Activated CD4-positive, CD25-positive, alpha-beta regulatory T cell (primary cell): Measurements from ENCODE around the gene DPYD.

ENCODE experiments used
- DNase-seq, 4 experiments: peaks; one replicate each; lab custom pipeline; 2025; lab: John Stamatoyannopoulos, UW

The DPYD gene

DNA sequence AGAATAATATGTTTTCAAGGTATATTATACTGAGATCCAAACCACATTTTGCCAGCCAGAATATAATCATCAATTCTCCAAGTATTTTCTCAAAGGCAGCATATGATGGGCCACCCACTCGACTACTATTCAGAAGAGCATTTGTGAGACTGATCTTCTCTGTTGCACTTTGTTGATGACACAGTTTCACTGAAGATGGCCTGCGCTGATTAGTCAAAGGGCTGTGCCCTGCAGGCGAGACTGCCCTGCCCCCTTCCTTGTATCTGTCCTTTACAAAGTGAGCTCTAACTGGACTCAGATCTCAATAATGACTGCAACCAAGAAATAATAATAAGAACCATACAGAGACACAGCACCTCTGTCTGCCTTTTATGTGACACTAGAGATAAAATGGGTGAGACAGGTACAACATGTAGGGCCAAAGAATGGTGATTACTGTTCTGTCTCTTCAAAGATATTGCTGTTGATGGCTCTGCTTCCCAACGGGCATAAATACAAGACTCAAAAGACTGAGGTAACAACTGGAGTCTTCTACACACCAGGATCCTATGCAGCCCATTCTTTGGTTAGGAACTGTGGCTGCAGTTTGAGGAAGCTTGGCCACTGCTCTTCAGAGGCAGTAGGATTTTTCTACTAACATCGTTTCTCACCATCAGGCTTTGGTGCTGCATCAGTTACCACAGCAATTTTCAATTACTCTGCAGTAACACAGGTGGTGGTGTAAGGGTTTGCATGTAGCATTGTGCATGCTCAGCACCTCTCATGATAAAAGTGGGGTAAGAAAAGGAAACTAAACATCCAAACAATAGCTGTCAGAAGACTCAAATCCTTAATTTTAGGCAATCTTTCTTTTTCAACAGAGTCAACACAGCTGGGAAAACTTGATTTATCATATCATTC is 718.1 kb downstream of the DPYD start:
- no peak for DNase-seq

DNA sequence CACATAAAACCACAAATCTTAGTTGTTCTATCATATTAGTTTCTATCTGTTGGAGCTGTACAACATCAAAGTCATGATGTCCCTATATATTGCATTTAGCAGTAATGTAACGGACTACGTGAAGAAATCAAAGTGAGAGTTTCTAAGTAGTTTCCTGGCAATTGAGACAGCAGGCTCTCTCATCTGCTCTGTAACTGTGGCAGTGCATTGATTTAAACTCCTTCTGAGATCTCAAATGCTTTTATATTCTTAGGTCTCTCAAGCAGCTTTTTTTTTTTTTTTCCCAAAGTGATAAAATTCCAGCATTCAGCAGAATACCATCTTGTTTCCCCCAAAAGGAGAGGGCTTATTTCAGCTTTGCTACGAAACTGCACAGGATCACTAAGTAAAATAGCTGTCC is 719.2 kb downstream of the DPYD start:
- DNase-seq: no peak

DNA sequence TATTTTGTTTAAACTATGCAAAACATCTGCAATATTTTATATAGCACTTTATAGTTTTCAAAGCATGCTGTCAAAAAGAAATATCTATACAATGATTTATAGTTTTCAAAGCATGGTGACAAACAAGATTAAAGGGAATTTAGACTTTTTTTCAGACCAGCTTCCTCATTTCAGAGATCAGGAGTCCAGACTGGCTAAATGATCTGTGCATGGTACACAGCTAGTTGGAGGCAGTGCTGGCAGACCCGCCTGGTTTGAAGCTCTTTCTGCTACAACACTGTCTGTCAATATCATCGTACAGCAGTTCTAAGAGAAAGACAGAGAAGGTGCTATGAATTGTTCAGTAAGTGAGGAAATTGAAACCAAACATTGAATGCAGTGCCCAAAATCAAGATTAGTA is 720.2 kb downstream of the DPYD start:
- DNase-seq: no peak

DNA sequence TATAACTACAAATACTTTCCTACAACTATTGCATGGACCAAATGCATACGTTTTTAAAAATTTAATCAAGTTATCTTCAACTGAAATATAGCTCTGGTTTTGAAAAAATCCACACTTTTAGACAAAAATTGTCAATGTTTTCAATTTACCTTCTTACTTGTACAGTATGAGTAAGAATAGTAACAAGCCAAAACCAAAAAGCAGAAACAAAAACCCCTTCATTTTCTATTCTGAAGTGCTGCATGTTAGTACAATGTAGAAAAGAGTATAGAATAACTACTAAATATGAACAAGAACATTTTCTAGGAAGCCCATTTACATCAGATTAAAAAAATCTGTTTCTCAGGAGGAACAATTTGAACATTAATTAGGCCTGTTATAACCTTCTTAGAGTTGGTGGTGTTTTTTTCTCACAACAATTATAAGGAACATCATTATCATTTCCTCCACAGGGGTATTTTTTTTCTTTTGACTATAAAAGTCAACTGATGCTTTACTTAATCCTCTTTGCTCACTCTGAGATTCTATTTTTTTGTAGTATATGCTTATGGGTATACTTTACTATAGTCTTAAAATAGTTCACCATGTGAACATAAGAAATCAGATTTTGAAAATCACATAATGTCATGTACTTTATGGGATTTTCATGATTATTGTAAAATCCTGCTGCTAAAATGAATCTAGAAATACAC is 723.9 kb downstream of the DPYD start:
- DNase-seq: no peak

DNA sequence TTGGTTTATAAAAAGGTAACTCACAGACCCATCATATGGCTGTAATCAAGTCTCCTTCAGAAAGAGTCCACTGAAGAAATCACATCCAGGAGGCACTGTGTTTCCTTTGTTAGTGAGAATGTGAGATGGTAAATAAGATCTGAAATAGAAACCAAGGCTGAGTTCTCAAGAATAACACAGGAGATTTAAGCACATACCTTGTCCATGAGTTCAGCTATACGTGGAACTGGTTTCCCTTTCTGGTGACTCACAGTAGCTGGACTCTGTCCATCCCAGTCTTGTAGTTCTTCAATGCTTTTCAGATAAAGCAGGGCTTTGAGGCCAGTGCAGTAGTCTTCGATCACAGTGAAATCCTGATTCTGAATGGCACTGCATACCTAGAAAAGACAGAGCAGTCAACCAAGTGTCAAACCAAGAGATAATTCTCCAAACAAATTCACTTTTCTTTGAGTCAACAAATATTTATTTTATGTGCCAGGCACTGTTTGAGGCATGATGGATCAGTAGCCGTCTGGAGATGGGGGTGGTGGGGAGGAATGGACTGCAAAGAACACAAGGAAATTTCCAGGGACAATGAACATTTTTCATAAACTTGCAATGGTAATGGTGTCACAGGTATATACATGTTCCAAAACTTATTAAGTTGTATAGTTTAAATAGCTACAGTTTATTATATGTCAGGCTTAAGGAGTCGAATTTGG is 727.8 kb downstream of the DPYD start:
- DNase-seq: no peak

DNA sequence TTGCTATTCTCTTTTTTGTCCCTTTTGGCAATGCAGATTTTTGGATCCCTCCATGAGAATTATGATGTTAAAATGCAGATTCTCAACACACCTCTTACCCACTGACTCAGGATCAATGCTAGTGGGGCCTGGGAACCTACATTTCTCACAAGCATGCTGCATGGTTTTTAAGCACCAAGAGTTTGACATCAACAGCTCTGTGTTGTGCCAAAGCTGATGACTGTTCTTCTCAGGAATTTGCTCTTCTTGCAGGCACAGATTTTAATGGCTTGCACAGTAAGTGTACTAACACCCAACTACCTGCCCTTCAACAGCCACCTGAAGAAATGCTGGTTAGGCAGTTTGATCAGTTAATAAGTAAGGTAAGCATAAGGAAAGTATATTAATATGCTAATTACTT is 730.5 kb downstream of the DPYD start:
- no peak for DNase-seq

DNA sequence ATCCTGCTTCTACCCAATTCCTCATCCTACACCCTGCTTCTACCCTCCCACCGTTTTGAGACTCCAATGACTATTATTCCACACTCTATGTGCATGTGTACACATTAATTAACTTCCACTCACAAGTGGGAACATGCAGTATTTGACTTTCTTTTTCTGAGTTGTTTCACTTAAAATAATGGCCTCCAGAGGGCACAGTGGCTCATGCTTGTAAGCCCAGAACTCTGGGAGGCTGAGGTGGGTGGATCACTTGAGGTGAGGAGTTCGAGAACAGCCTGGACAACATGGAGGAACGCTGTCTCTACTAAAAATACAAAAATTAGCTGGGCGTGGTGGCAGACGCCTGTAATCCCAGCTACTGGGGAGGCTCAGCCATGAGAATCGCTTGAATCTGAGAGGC is 734.5 kb downstream of the DPYD start:
- no peak for DNase-seq

DNA sequence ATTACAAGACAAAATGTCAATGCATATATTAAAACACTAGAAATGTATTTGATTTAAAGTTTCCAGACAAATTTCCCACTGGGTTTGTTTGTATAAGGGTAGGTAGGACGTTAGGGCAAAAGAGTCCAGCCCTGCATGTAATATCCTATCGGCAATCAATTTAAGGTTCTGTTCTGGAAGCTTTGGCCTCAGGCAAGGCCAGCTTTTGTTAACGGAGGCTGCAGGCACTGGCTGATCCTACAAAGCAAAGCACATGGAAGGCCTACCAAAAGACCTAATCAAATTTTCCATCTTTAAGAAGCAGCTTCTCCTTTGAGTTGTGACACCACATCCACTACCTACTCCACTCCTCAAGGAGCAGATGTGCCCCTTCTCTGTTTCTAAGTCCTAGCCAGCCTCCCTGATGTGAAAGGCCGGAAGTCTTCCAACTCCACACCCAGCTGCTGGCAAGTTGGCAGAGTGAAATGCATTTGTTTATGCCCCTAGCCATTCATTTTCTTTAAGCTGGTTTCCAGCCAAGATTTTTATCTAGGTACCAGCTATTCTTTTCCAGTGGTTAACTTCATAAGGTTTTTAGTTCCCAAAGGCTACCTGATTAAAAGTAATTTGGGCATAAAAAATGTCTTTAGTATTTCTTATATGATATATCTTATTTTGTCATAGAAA is 746.7 kb downstream of the DPYD start:
- DNase-seq: no peak

DNA sequence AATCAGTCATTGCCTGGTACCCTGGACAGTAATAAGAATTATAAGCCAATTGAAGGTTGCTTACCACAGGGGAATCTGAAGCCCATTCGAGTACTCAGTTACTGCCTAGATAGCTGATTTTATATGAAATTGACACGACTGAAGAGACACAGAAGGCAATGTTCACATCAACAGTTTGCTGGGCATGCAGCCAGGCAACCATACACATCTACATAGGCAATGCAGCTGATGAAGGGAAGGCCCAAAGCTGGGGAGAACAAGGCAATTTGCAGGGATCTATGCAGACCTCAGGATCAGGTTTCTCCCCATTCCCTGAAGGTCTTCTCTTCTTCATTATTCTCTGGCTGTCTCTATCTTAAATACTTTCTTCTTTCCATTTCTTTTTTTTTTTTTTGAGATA is 750.5 kb downstream of the DPYD start:
- no peak for DNase-seq

DNA sequence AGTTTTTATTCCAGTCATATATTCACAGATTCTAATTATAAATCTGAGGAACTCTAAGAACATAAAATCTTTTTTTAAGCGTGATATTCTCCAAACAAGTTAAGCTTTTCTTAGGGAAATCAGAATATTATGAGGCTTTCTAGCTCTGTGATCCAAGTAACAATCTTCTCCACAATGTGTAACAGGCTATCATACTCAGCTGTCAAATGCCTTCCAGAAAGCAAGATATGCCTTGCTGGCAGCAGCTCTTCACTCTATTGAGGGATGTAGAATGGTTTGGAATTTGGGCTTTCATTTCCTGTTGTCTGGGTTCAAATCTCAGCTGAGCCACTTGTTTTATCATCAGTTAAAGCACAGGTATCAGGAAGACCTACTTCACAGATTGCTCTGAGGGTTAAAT is 752.8 kb downstream of the DPYD start:
- no peak for DNase-seq

DNA sequence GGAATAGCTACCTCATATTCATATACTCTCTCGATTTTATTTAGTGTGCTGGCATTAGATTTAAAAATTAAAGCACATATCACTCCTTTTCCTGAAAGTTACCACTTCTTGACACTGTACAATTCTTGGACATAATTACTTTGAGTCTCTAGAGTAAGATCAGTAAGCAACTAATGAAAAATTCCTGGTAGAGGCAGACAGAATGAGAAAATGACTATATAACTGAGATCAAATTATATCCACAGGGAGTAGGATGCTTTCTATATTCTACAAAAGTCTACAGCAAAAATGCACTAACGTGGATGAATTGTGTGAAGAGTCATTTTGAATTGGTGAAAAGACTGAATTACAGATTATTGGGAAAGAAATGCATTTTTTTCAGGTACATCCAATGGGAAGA is 753.6 kb downstream of the DPYD start:
- no peak for DNase-seq

DNA sequence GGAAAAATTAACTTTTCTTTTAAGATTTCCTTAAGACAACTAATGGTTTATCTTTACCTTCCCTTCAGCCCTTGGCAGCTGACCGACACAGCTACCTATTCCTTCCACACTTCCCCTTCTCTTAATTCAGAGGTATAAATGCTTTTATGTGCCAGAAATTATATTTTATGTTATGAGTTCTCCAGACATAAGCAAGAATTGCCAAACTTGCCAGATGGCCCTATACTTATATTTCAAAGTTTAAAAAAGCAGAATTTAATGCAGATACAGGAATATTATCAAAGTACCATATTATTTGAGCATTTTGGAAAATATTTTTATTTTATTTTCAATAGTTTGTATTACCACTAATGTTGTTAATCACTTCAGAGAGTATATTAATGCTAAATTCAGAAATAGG is 754.2 kb downstream of the DPYD start:
- no peak for DNase-seq

DNA sequence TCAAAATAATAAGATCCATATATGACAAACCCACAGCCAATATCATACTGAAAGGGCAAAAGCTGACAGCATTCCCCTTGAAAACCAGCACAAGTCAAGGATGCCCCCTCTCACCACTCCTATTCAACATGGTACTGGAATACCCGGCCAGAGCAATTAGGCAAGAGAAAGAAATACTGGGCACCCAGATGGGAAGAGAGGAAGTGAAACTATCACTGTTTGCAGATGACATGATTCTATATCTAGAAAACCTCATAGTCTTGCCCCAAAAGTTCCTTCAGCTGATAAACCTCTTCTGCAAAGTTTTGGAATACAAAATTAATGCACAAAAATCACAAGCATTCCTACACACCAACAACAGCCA is 756.6 kb downstream of the DPYD start:
- no peak for DNase-seq

DNA sequence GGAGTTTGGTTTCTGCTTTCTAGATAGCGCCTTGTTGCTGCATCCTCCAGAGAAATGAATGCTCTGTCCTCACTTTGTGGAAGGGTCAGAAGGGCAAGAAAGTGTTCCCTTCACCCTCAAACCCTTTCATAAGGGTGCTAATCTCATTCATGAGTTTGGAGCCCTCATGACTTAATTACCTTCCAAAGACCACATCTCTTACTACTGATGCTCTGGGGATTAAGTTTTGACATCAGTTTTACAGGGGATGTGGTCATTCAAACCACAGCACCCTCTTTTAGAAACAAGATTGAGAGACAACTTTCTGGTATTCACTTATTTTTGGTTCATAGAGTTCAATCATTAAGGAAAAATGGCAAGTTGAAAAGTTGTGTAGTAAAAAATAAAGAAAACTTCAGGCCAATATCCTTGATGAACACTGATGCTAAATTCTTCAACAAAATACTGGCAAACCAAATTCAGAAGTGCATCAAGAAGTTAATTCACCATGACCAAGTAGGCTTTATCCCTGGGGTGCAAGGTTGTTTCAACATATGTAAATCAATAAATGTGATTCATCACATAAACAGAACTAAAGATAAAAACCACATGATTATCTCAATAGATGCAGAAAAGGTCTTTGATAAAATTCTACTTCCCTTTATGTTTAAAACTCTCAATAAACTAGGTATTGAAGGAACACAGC is 757.1 kb downstream of the DPYD start:
- no peak for DNase-seq

DNA sequence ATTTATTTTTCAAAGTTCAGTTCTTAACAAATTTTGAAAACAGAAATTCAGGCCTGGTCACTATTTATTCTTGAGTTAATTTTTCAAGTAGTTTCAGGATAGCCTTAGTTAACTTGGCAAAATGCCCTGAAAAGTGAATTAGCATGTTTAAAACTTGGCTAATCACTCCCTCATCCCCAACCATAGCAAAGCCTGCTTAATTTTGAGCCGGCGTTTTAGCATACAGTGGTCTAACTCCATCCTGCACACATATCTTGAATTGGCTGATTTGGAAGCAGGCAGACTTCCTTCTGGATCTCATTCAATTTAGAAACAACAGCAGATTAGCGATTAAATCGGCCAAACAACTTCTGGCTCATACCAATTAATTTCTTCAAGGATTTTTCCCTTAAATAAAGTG is 760.0 kb downstream of the DPYD start:
- DNase-seq: no peak

DNA sequence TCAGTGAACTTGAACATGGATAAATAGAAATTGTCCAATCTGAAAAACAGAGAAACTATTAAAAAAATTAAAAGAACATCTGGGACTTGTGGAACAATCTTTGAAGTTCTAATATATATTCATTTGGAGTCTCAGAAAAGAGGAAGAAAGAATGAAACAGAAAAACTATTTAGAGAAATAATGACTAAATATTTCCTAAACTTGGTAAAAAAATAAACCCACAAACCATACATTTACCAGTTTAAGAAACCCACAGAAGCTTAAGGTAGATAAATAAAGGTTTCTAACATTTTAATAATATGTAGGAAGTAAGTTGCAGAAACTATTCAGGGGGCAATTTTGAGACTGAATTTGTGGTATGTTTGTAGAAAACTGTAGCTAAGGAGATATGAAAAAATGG is 761.5 kb downstream of the DPYD start:
- DNase-seq: no peak

DNA sequence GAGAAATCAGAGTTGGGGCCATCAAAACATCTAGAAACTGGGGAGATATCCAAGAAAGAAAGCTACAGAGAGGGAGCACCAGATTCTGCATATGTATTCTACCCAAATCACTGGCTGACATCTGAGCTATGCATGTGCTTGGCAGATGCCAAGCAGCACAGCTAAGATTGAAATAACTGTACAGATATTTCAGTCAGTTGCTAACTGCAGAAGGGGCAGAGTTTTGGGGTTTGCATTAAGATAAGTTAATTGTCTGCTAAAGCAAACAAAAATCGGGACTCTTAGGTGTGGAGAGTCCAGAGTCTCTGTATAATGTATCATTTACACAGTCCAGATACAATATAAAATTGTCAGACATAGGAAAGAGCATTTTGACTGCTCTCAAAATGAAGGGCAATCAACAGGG is 762.1 kb downstream of the DPYD start:
- DNase-seq: no peak

DNA sequence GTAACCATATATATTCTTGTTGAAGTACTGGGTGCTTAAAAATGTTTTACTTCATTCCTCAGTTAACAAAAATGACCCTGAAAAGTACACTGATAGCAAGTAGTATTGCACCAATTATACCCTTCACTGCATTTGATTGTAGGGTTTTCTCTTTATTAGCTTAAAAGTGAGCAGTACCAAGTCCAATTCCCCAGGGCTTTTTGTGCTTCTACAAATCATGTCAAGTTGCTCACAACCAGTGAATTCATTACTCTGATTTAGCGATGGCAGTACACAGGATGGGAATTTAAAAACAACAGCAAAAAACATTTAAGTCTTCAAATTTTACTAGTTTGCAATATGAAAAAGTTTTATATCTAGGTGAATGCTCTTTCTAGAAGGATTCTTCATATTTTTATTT is 762.8 kb downstream of the DPYD start:
- no peak for DNase-seq

DNA sequence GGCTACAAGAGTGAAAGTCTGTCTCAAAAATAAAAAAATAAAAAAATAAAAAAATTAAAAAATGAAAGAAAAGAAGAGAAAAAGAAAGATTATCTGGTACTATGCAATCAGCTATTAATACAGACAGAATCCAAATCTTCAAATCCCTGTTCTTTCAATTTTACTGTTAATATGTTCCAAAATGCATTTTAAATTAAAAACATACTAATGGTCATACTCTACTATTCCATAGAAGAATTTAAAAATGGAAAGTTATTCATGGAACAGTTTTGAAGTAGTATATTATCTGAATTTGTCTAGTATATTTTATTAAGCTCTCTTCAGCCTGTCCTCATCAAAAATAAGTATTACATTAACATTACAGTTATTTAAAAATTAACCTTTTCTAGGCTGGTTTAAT is 769.2 kb downstream of the DPYD start:
- DNase-seq: no peak

DNA sequence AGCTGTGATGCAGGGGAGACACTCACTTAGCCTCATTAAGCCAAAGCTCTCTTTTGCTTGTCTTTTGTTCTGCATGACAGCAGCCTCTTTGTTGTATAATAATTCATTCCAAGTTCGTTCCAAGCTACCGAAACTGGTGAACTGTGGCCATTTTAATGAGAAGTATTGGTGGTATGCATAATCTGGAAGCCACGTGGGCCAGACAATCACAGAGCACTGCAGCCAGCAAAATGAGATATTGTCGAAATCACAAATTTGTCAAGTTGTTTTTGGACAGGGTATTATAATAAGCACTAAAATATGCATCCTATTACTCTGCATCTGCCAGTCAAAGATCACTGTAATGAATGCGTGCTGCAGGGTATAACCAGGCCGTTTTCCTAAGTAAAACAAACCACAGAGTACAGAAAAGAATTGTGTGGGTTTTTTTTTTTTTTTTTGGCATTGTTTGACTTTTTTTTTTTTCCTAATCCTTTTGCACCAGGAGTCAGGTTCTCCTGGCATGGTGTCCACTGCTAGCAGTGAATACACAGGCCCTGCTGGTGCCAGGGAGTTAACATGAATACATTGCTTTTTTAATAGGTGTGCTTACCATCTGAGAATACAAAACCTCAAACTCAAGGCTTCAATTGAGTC is 775.4 kb downstream of the DPYD start:
- DNase-seq: no peak

DNA sequence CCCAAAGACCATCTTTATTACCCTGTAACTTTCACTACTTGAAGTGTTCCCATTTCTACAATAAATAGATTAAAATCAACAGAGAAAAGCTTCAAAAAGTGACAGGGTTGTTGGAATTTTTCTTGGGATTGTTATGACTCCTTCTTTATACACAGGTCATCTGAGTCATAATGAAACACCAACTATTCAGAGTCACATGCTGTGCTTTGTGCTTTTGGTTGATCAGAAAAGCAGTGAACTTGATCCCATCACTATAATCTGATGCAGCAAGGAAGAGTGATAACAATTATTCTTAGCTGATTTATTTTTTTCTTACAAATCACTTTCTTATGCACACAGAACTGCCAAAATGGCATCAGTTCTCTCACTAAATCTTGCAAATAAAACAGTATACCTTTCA is 776.3 kb downstream of the DPYD start:
- no peak for DNase-seq
